ENCODE measurements around the gene SPAG16.
"Not testable (repeated sequence)": the region's sequence is repeated elsewhere in the genome, so short reads cannot be mapped to it uniquely, and the experiment has no call there.

SPAG16 gene

GRCh38 chr2:213286161-213286560 lies 1.9 kb downstream of the SPAG16 start:
- peaks cover 17% of the 10 kb centered on the region for H3K4me1 Mint-ChIP-seq (ENCODE audit: low read depth)
- H3K4me3 Mint-ChIP-seq, result no peak overlapping the region
- no peaks in the 10 kb centered on the region for H3K36me3 Mint-ChIP-seq (ENCODE audit: low read depth)
- H3K27me3 Mint-ChIP-seq (ENCODE audit: low read depth), result no peaks in the 10 kb centered on the region
- H3K9me3 Mint-ChIP-seq, result no peaks in the 10 kb centered on the region
- no peak overlapping the region for H3K27ac Mint-ChIP-seq

- Mint-ChIP-seq H3K9me3 (no peaks in the 10 kb centered on the region), H3K27ac (no peak overlapping the region), H3K4me3 (no peak overlapping the region), H3K36me3 (ENCODE audit: low read depth) (no peaks in the 10 kb centered on the region), H3K4me1 (ENCODE audit: low read depth) (peaks cover 11% of the 10 kb centered on the region), H3K27me3 (ENCODE audit: low read depth) (no peaks in the 10 kb centered on the region)
These were observed 4.8 kb downstream of the SPAG16 start for GRCh38 chr2:213288913-213289700.

- Mint-ChIP-seq H3K9me3 (no peaks in the 10 kb centered on the region), H3K36me3 (ENCODE audit: low read depth) (no peaks in the 10 kb centered on the region), H3K27me3 (ENCODE audit: low read depth) (no peaks in the 10 kb centered on the region), H3K4me1 (ENCODE audit: low read depth) (peaks cover 4% of the 10 kb centered on the region), H3K27ac (no peak overlapping the region), H3K4me3 (no peak overlapping the region)
These were observed 6.2 kb downstream of the SPAG16 start for GRCh38 chr2:213290501-213290900.

GRCh38 chr2:213296270-213296669 lies 12.0 kb downstream of the SPAG16 start:
- H3K4me1 Mint-ChIP-seq (ENCODE audit: low read depth), result no peaks in the 10 kb centered on the region
- H3K4me3 Mint-ChIP-seq, result no peak overlapping the region
- H3K27me3 Mint-ChIP-seq (ENCODE audit: low read depth), result no peaks in the 10 kb centered on the region
- H3K9me3 Mint-ChIP-seq, result no peaks in the 10 kb centered on the region
- H3K27ac Mint-ChIP-seq, result no peak overlapping the region
- peaks cover 2% of the 10 kb centered on the region for H3K36me3 Mint-ChIP-seq (ENCODE audit: low read depth)

- Mint-ChIP-seq H3K4me3 (no peak overlapping the region), H3K9me3 (peaks cover 25% of the 10 kb centered on the region), H3K27me3 (ENCODE audit: low read depth) (no peaks in the 10 kb centered on the region), H3K27ac (no peak overlapping the region), H3K4me1 (ENCODE audit: low read depth) (no peaks in the 10 kb centered on the region), H3K36me3 (ENCODE audit: low read depth) (peaks cover 27% of the 10 kb centered on the region)
These were observed 22.2 kb downstream of the SPAG16 start for GRCh38 chr2:213306316-213306942.

GRCh38 chr2:213315168-213315876 lies 31.1 kb downstream of the SPAG16 start:
- Mint-ChIP-seq H3K27me3 (ENCODE audit: low read depth) (no peaks in the 10 kb centered on the region), H3K9me3 (no peaks in the 10 kb centered on the region), H3K4me3 (no peak overlapping the region), H3K36me3 (ENCODE audit: low read depth) (peaks cover 5% of the 10 kb centered on the region), H3K4me1 (ENCODE audit: low read depth) (no peaks in the 10 kb centered on the region), H3K27ac (no peak overlapping the region)

- Mint-ChIP-seq H3K36me3 (ENCODE audit: low read depth) (peaks cover 7% of the 10 kb centered on the region), H3K4me3 (no peak overlapping the region), H3K27ac (no peak overlapping the region), H3K4me1 (ENCODE audit: low read depth) (no peaks in the 10 kb centered on the region), H3K9me3 (no peaks in the 10 kb centered on the region), H3K27me3 (ENCODE audit: low read depth) (no peaks in the 10 kb centered on the region)
These were observed 31.9 kb downstream of the SPAG16 start for GRCh38 chr2:213316001-213316735.

GRCh38 chr2:213317929-213318328 lies 33.7 kb downstream of the SPAG16 start:
- Mint-ChIP-seq H3K27ac (no peak overlapping the region), H3K4me1 (ENCODE audit: low read depth) (no peaks in the 10 kb centered on the region), H3K27me3 (ENCODE audit: low read depth) (no peaks in the 10 kb centered on the region), H3K4me3 (no peak overlapping the region), H3K36me3 (ENCODE audit: low read depth) (peaks cover 7% of the 10 kb centered on the region), H3K9me3 (no peaks in the 10 kb centered on the region)

- Mint-ChIP-seq H3K9me3 (no peaks in the 10 kb centered on the region), H3K36me3 (ENCODE audit: low read depth) (peaks cover 5% of the 10 kb centered on the region), H3K4me3 (no peak overlapping the region), H3K27ac (no peak overlapping the region), H3K4me1 (ENCODE audit: low read depth) (no peaks in the 10 kb centered on the region), H3K27me3 (ENCODE audit: low read depth) (no peaks in the 10 kb centered on the region)
These were observed 36.3 kb downstream of the SPAG16 start for GRCh38 chr2:213320604-213321003.

- Mint-ChIP-seq H3K4me3 (no peak overlapping the region), H3K9me3 (peaks cover 21% of the 10 kb centered on the region), H3K4me1 (ENCODE audit: low read depth) (no peaks in the 10 kb centered on the region), H3K36me3 (ENCODE audit: low read depth) (no peaks in the 10 kb centered on the region), H3K27ac (no peak overlapping the region), H3K27me3 (ENCODE audit: low read depth) (no peaks in the 10 kb centered on the region)
These were observed 52.0 kb downstream of the SPAG16 start for GRCh38 chr2:213336253-213336770.

GRCh38 chr2:213353419-213353818 lies 69.2 kb downstream of the SPAG16 start:
- Mint-ChIP-seq H3K4me1 (ENCODE audit: low read depth) (no peaks in the 10 kb centered on the region), H3K27ac (no peak overlapping the region), H3K36me3 (ENCODE audit: low read depth) (no peaks in the 10 kb centered on the region), H3K4me3 (no peak overlapping the region), H3K9me3 (peaks cover 9% of the 10 kb centered on the region), H3K27me3 (ENCODE audit: low read depth) (no peaks in the 10 kb centered on the region)

GRCh38 chr2:213376644-213377043 lies 92.4 kb downstream of the SPAG16 start:
- no peaks in the 10 kb centered on the region for H3K9me3 Mint-ChIP-seq
- H3K4me3 Mint-ChIP-seq, result no peak overlapping the region
- H3K4me1 Mint-ChIP-seq (ENCODE audit: low read depth), result no peaks in the 10 kb centered on the region
- H3K27ac Mint-ChIP-seq, result no peak overlapping the region
- H3K27me3 Mint-ChIP-seq (ENCODE audit: low read depth), result no peaks in the 10 kb centered on the region
- no peaks in the 10 kb centered on the region for H3K36me3 Mint-ChIP-seq (ENCODE audit: low read depth)

- not testable (repeated sequence) for H3K4me3 Mint-ChIP-seq; H3K36me3 Mint-ChIP-seq (ENCODE audit: low read depth)
These were observed 122.8 kb downstream of the SPAG16 start for GRCh38 chr2:213407027-213407426.

GRCh38 chr2:213408426-213409070 lies 124.3 kb downstream of the SPAG16 start:
- not testable (repeated sequence) for H3K9me3 Mint-ChIP-seq; H3K4me1 Mint-ChIP-seq (ENCODE audit: low read depth); H3K36me3 Mint-ChIP-seq (ENCODE audit: low read depth); H3K4me3 Mint-ChIP-seq; H3K27me3 Mint-ChIP-seq (ENCODE audit: low read depth); H3K27ac Mint-ChIP-seq

More at GRCh38 chr2:213407027-213407426, 122.8 kb downstream of the SPAG16 start:
- not testable (repeated sequence) for H3K9me3 Mint-ChIP-seq; H3K27ac Mint-ChIP-seq; H3K4me1 Mint-ChIP-seq (ENCODE audit: low read depth); H3K27me3 Mint-ChIP-seq (ENCODE audit: low read depth)
